Thymus (tissue), 11 donors: ENCODE data around the gene CD2. TPM values are rescaled to one million over a fixed set of nuclear protein-coding genes. Genes with fewer than 3 reads are reported as not detected.

ENCODE experiments used
- DNase-seq, 9 donors: peaks; one replicate each; pipeline ENCODE4 v3.0.0-alpha.2; 2013; ENCODE audit warnings: low spot score in 9 of 9, low read depth in 6 of 9, missing footprints in 1 of 9
- H3K27ac ChIP-seq, 2 donors: one replicate each; pipeline ENCODE4 v1.5.1; 2013; ENCODE audit warnings: control low read depth in 1 of 2, low read depth in 1 of 2, low read length in 1 of 2, mild to moderate bottlenecking in 1 of 2, moderate library complexity in 1 of 2
- H3K27me3 ChIP-seq, 2 donors: one replicate each; pipeline ENCODE4 v1.5.1; 2013; ENCODE audit warnings: low read length in 1 of 2; ENCODE audit not compliant: control insufficient read depth in 2 of 2, insufficient read depth in 1 of 2
- H3K36me3 ChIP-seq, 2 donors: one replicate each; pipeline ENCODE4 v1.5.1; 2013; ENCODE audit warnings: low read length in 1 of 2, mild to moderate bottlenecking in 1 of 2, moderate library complexity in 1 of 2; ENCODE audit not compliant: control insufficient read depth in 2 of 2, insufficient read depth in 2 of 2
- H3K4me1 ChIP-seq, 2 donors: one replicate each; pipeline ENCODE4 v1.5.1; 2013; ENCODE audit warnings: low read length in 2 of 2; ENCODE audit not compliant: control insufficient read depth in 2 of 2, insufficient read depth in 2 of 2
- H3K4me3 ChIP-seq, 2 donors: one replicate each; pipeline ENCODE4 v1.5.1; 2013; ENCODE audit warnings: low read length in 2 of 2, control low read depth in 1 of 2, mild to moderate bottlenecking in 1 of 2
- H3K9me3 ChIP-seq, 2 donors: one replicate each; pipeline ENCODE4 v1.5.1; 2013; ENCODE audit warnings: low read length in 1 of 2, mild to moderate bottlenecking in 1 of 2; ENCODE audit not compliant: control insufficient read depth in 2 of 2, insufficient read depth in 1 of 2
- WGBS: extraction: QIAGEN DNeasy Blood & Tissue Kit; methylation state at CpG from one replicate; pipeline ENCODE4 v1.1.7; 2013; 5-methylcytosine and 5-hydroxymethylcytosine counted together
- polyA plus RNA-seq: library from polyadenylated mRNA; stranded (reverse); fragments of 200-250 nt; gene quantifications from one replicate; pipeline ENCODE4 v1.2.3, GENCODE V29; 2013
- total RNA-seq: library from RNA; stranded (reverse); fragments of 120-200 nt; gene quantifications from one replicate; pipeline ENCODE4 v1.2.4, GENCODE V29; 2013
- donor health status: healthy.

CD2 gene
- total and polyA plus RNA-seq, 2 donors = 171 to 244 TPM

- Histone ChIP-seq H3K9me3 (no peaks in the 10 kb centered on the region), H3K27me3 (no peaks in the 10 kb centered on the region), H3K4me3 (no peak overlapping the region), H3K36me3 (no peaks in the 10 kb centered on the region), H3K4me1 (peaks cover 0 to 7% of the 10 kb centered on the region in 2 donors), H3K27ac (peak overlapping the region; percentile 1 to 48)
- peak in 8 of 9 donors; percentile 34 to 87 (median 65) for DNase-seq
- 93% methylated on average over 2 of the region's 2 CpGs for WGBS
These were observed 42.9 kb upstream of the CD2 start for GRCh38 chr1:116711263-116711840.

GRCh38 chr1:116712510-116712909 lies 41.7 kb upstream of the CD2 start:
- H3K27me3 ChIP-seq = no peaks in the 10 kb centered on the region
- H3K27ac ChIP-seq = no peak overlapping the region
- H3K4me1 ChIP-seq = peaks cover 0 to 7% of the 10 kb centered on the region in 2 donors
- H3K9me3 ChIP-seq = no peaks in the 10 kb centered on the region
- WGBS = 69% methylated on average over 6 of the region's 6 CpGs
- no peak for DNase-seq
- H3K36me3 ChIP-seq = no peaks in the 10 kb centered on the region
- H3K4me3 ChIP-seq = no peak overlapping the region

GRCh38 chr1:116713474-116713873 lies 40.8 kb upstream of the CD2 start:
- no peaks in the 10 kb centered on the region for H3K36me3 ChIP-seq
- peaks cover 0 to 7% of the 10 kb centered on the region in 2 donors for H3K4me1 ChIP-seq
- H3K27me3 ChIP-seq = no peaks in the 10 kb centered on the region
- no peaks in the 10 kb centered on the region for H3K9me3 ChIP-seq
- DNase-seq = no peak
- no peak overlapping the region for H3K4me3 ChIP-seq
- WGBS = 98% methylated on average over 3 of the region's 3 CpGs
- no peak overlapping the region for H3K27ac ChIP-seq

- DNase-seq = no peak
- no peaks in the 10 kb centered on the region for H3K36me3 ChIP-seq
- H3K4me1 ChIP-seq = peaks cover 0 to 5% of the 10 kb centered on the region in 2 donors
- H3K4me3 ChIP-seq = no peak overlapping the region
- H3K9me3 ChIP-seq = no peaks in the 10 kb centered on the region
- 77% methylated on average over 3 of the region's 3 CpGs for WGBS
- no peaks in the 10 kb centered on the region for H3K27me3 ChIP-seq
- no peak overlapping the region for H3K27ac ChIP-seq
These were observed 37.8 kb upstream of the CD2 start for GRCh38 chr1:116716391-116716790.

GRCh38 chr1:116717318-116717717 lies 36.9 kb upstream of the CD2 start:
- H3K27me3 ChIP-seq = no peaks in the 10 kb centered on the region
- no peaks in the 10 kb centered on the region for H3K9me3 ChIP-seq
- no peak overlapping the region for H3K4me3 ChIP-seq
- no peak overlapping the region for H3K27ac ChIP-seq
- H3K4me1 ChIP-seq = peaks cover 0 to 3% of the 10 kb centered on the region in 2 donors
- H3K36me3 ChIP-seq = no peaks in the 10 kb centered on the region
- WGBS = 98% methylated on average over 3 of the region's 3 CpGs
- DNase-seq = no peak

GRCh38 chr1:116720364-116721038 lies 33.7 kb upstream of the CD2 start:
- WGBS = 94% methylated on average over 4 of the region's 4 CpGs
- Histone ChIP-seq H3K4me3 (no peak overlapping the region), H3K9me3 (no peaks in the 10 kb centered on the region), H3K27ac (no peak overlapping the region), H3K4me1 (no peaks in the 10 kb centered on the region), H3K36me3 (no peaks in the 10 kb centered on the region), H3K27me3 (no peaks in the 10 kb centered on the region)
- no peak for DNase-seq

- Histone ChIP-seq H3K9me3 (no peaks in the 10 kb centered on the region), H3K27ac (no peak overlapping the region), H3K4me3 (no peak overlapping the region), H3K36me3 (no peaks in the 10 kb centered on the region), H3K27me3 (no peaks in the 10 kb centered on the region), H3K4me1 (no peaks in the 10 kb centered on the region)
- WGBS = 96% methylated on average over 5 of the region's 5 CpGs
- DNase-seq = no peak
These were observed 33.2 kb upstream of the CD2 start for GRCh38 chr1:116721039-116721405.

- 97% methylated on average over 4 of the region's 4 CpGs for WGBS
- no peak for DNase-seq
- Histone ChIP-seq H3K36me3 (no peaks in the 10 kb centered on the region), H3K9me3 (no peaks in the 10 kb centered on the region), H3K4me1 (peaks cover 0 to 2% of the 10 kb centered on the region in 2 donors), H3K27me3 (no peaks in the 10 kb centered on the region), H3K4me3 (no peak overlapping the region), H3K27ac (no peak overlapping the region)
These were observed 32.7 kb upstream of the CD2 start for GRCh38 chr1:116721451-116722007.

- Histone ChIP-seq H3K27me3 (no peaks in the 10 kb centered on the region), H3K27ac (no peak overlapping the region), H3K4me3 (no peak overlapping the region), H3K36me3 (no peaks in the 10 kb centered on the region), H3K9me3 (no peaks in the 10 kb centered on the region), H3K4me1 (peaks cover 3 to 7% of the 10 kb centered on the region in 2 donors)
- 96% methylated on average over 4 of the region's 4 CpGs for WGBS
- DNase-seq = no peak
These were observed 32.0 kb upstream of the CD2 start for GRCh38 chr1:116722016-116722838.
